Prostate gland (tissue), 2 donors: ENCODE data around the gene SLC25A47. TPM values are rescaled to one million over a fixed set of nuclear protein-coding genes. Genes with fewer than 3 reads are reported as not detected.

Experiments used
- DNase-seq: peaks from one replicate; pipeline ENCODE4 v3.0.0-alpha.2; 2019; ENCODE audit warnings: low spot score
- H3K27ac ChIP-seq, 2 donors: fragments of 200-600 bp; sonication (generic); 2 replicates each; pipeline ENCODE4 v1.5.1; 2017 to 2019
- H3K27me3 ChIP-seq: fragments of 200-600 bp; sonication (generic); replicated peaks from 2 replicates; pipeline ENCODE4 v1.5.1; 2019; ENCODE audit not compliant: insufficient read depth
- H3K36me3 ChIP-seq, 2 donors: fragments of 200-600 bp; sonication (generic); 1 replicate in 1 of 2; 2 replicates in 1 of 2; pipeline versions ENCODE4 v1.5.1 to v1.8.1; 2017 to 2019
- H3K4me1 ChIP-seq: fragments of 200-600 bp; sonication (generic); replicated peaks from 2 replicates; pipeline ENCODE4 v1.5.1; 2019
- H3K4me3 ChIP-seq, 2 donors: fragments of 200-600 bp; sonication (generic); 2 replicates each; pipeline ENCODE4 v1.5.1; 2017 to 2019
- H3K9me3 ChIP-seq: fragments of 200-600 bp; sonication (generic); 2 replicates; pipeline ENCODE4 v1.5.1; 2017
- CTCF ChIP-seq, 4 experiments: fragments of 200-600 bp in 2 of 4; fragments of 450-650 bp in 2 of 4; sonication (generic) in 2 of 4; IDR thresholded peaks; 1 replicate in 3 of 4; 2 replicates in 1 of 4; pipeline ENCODE4 v1.5.1; 2016 to 2019; ENCODE audit warnings: antibody characterized with exemption in 4 of 4, mild to moderate bottlenecking in 2 of 4, moderate library complexity in 2 of 4
- POLR2A ChIP-seq: fragments of 450-650 bp; IDR thresholded peaks from one replicate; pipeline ENCODE4 v1.6.1; 2016; ENCODE audit warnings: antibody characterized with exemption, mild to moderate bottlenecking
- POLR2AphosphoS5 ChIP-seq: sonication (generic); formaldehyde crosslinking; IDR thresholded peaks from one replicate; pipeline ENCODE4 v1.6.1; 2017; ENCODE audit warnings: antibody characterized with exemption
- WGBS: methylation state at CpG from one replicate; pipeline ENCODE4 v1.1.5; 2018; 5-methylcytosine and 5-hydroxymethylcytosine counted together
- intact Hi-C: fragments of 100-400 bp; cut with DNase I; formaldehyde crosslinking; loops from one replicate; pipeline ENCODE4 v1.14.2; 2022
- total RNA-seq, 2 donors: library from RNA; depleted of rRNA; stranded (reverse); fragments of >200 nt; gene quantifications; one replicate each; pipeline ENCODE4 v1.1.0, GENCODE V29; 2016

SLC25A47 gene
- total RNA-seq, 2 donors from 2014 or later, result 0.51 TPM; not detected in 1

- Histone ChIP-seq H3K27ac (no peak overlapping the region), H3K4me3 (no peak overlapping the region), H3K9me3 (no peaks in the 10 kb centered on the region), H3K27me3 (no peaks in the 10 kb centered on the region), H3K4me1 (no peaks in the 10 kb centered on the region), H3K36me3 (no peaks in the 10 kb centered on the region)
- DNase-seq, result no peak
- TF ChIP-seq POLR2AphosphoS5 (no peak), POLR2A (no peak), CTCF (IDR thresholded peaks at IDR 0.05) (no peak)
- 86% methylated on average over 15 of the region's 15 CpGs for WGBS
- intact Hi-C loops, result no loop called here
Measured at GRCh38 chr14:100322138-100322957, 791 bp upstream of the SLC25A47 start.

DNA sequence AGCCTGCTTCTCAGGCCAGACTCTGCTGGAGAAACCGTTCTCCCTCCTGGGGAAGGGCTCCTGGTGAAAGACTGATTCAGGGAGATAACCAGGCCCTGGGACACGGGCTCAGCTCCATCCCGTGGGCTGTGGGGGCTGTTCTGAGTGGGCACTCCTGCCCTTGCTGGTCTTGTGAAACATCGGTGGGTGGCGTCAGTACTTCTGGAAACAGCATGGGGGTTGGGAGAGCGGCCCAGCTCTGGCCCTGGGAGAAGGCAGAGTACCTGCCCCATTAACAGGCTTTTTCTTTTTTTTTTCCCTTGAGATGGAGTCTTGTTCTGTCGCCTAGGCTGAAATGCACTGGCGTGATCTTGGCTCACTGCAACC is 786 bp downstream of the SLC25A47 start:
- TF ChIP-seq POLR2AphosphoS5, result no peak
- no peak for TF ChIP-seq CTCF (IDR thresholded peaks at IDR 0.05)
- TF ChIP-seq POLR2A, result no peak
- no peaks in the 10 kb centered on the region for H3K4me1 ChIP-seq
- no peak for DNase-seq
- 86% methylated on average over 7 of the region's 8 CpGs for WGBS
- H3K36me3 ChIP-seq, result no peaks in the 10 kb centered on the region
- intact Hi-C loops, result no loop called here
- no peak overlapping the region for H3K4me3 ChIP-seq
- H3K9me3 ChIP-seq, result no peaks in the 10 kb centered on the region
- H3K27me3 ChIP-seq, result no peaks in the 10 kb centered on the region
- no peak overlapping the region for H3K27ac ChIP-seq

GRCh38 chr14:100325231-100325632 is 2.1 kb downstream of the SLC25A47 start:
- TF ChIP-seq POLR2AphosphoS5, result no peak
- intact Hi-C loops, result no loop called here
- DNase-seq, result no peak
- no peak overlapping the region for H3K27ac ChIP-seq
- H3K36me3 ChIP-seq, result no peaks in the 10 kb centered on the region
- H3K4me3 ChIP-seq, result no peak overlapping the region
- no peaks in the 10 kb centered on the region for H3K9me3 ChIP-seq
- no peaks in the 10 kb centered on the region for H3K27me3 ChIP-seq
- WGBS, result 46% methylated on average over 17 of the region's 17 CpGs
- no peaks in the 10 kb centered on the region for H3K4me1 ChIP-seq

DNA sequence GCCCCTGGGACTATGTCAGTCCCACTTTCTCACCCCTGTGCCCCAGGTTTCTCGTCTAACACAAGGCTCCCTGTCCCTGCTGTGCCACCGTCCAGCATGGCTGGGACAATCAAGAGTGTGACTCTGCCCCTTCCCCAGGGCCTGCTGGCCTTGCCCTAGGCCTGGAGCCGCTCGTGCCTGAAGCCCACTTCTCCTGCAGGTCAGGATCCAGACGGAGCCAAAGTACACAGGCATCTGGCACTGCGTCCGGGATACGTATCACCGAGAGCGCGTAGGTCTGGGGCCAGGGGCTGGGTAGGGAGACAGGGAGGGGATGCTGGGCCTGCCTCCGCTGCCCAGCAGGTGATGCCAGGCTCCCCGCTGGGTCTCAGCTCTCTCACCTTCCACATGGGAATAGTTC is 2.8 kb downstream of the SLC25A47 start:
- DNase-seq, result no peak
- intact Hi-C loops, result no loop called here
- Histone ChIP-seq H3K27ac (no peak overlapping the region), H3K27me3 (no peaks in the 10 kb centered on the region), H3K4me3 (no peak overlapping the region), H3K4me1 (no peaks in the 10 kb centered on the region), H3K9me3 (no peaks in the 10 kb centered on the region), H3K36me3 (no peaks in the 10 kb centered on the region)
- 65% methylated on average over 13 of the region's 13 CpGs for WGBS
- TF ChIP-seq POLR2A, result no peak
- TF ChIP-seq POLR2AphosphoS5, result no peak
- no peak for TF ChIP-seq CTCF (IDR thresholded peaks at IDR 0.05)

GRCh38 chr14:100327128-100327527 is 4.0 kb downstream of the SLC25A47 start:
- over 99% methylated on average over 14 of the region's 24 CpGs for WGBS
- TF ChIP-seq POLR2A (no peak), CTCF (IDR thresholded peaks at IDR 0.05) (no peak), POLR2AphosphoS5 (no peak)
- intact Hi-C loops, result no loop called here
- Histone ChIP-seq H3K27ac (no peak overlapping the region), H3K36me3 (no peaks in the 10 kb centered on the region), H3K4me1 (no peaks in the 10 kb centered on the region), H3K9me3 (no peaks in the 10 kb centered on the region), H3K4me3 (no peak overlapping the region), H3K27me3 (no peaks in the 10 kb centered on the region)
- DNase-seq, result no peak
